Forelimb muscle (tissue), 1 donor: Measurements from ENCODE around the gene CEP97. TPM values are rescaled to one million over a fixed set of nuclear protein-coding genes. Genes with fewer than 3 reads are reported as not detected.
"Not testable (repeated sequence)": the region's sequence is repeated elsewhere in the genome, so short reads cannot be mapped to it uniquely, and the experiment has no call there.

ENCODE experiments used
- DNase-seq: peaks from one replicate; pipeline ENCODE4 v3.0.0-alpha.2; 2013; ENCODE audit warnings: low read depth
- polyA plus RNA-seq: library from polyadenylated mRNA; unstranded; fragments of 120-200 nt; gene quantifications from one replicate; pipeline ENCODE4 v1.2.1, GENCODE V29; 2013; ENCODE audit not compliant: insufficient read length

The CEP97 gene, protein sequence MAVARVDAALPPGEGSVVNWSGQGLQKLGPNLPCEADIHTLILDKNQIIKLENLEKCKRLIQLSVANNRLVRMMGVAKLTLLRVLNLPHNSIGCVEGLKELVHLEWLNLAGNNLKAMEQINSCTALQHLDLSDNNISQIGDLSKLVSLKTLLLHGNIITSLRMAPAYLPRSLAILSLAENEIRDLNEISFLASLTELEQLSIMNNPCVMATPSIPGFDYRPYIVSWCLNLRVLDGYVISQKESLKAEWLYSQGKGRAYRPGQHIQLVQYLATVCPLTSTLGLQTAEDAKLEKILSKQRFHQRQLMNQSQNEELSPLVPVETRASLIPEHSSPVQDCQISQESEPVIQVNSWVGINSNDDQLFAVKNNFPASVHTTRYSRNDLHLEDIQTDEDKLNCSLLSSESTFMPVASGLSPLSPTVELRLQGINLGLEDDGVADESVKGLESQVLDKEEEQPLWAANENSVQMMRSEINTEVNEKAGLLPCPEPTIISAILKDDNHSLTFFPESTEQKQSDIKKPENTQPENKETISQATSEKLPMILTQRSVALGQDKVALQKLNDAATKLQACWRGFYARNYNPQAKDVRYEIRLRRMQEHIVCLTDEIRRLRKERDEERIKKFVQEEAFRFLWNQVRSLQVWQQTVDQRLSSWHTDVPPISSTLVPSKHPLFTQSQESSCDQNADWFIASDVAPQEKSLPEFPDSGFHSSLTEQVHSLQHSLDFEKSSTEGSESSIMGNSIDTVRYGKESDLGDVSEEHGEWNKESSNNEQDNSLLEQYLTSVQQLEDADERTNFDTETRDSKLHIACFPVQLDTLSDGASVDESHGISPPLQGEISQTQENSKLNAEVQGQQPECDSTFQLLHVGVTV
- 12.5 TPM for polyA plus RNA-seq

- DNase-seq: peak; percentile 88
Observed at GRCh38 chr3:101724329-101725193, at the start of gene CEP97. CEP97 (plus strand) TSS chr3:101724614; CDS start chr3:101724677, 63 bp downstream.

- no peak for DNase-seq
Observed at GRCh38 chr3:101675709-101676215, 48.7 kb upstream of the CEP97 start.

DNA sequence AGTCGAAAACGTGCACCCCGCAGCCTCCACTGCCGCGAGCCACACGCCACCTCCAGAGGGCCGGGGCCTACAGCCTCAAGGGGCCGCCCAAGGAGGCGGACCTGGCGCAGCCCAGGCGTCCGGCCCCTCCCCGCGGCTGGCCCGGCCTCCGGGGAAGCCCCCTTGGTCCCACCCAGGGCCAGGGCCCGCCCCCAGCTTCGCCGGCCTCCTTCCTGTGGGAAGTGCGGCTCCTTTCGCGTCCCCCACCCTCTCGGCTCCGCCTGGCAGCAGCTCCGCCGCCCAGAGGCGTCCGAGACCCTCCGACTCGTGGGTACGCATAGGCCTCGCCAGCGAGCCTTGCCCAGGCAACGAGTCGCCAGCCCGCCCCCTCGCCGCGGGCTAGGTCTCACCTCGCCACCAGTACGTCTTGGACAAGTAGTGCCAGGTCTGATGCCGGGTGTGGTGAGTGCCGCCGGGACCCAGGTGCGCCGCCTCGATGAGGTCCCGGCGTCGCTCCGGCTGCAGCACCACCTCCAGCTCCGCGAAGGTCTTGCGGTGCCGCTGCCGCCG, 48.1 kb upstream of the CEP97 start:
- DNase-seq: peak; percentile 79

DNA sequence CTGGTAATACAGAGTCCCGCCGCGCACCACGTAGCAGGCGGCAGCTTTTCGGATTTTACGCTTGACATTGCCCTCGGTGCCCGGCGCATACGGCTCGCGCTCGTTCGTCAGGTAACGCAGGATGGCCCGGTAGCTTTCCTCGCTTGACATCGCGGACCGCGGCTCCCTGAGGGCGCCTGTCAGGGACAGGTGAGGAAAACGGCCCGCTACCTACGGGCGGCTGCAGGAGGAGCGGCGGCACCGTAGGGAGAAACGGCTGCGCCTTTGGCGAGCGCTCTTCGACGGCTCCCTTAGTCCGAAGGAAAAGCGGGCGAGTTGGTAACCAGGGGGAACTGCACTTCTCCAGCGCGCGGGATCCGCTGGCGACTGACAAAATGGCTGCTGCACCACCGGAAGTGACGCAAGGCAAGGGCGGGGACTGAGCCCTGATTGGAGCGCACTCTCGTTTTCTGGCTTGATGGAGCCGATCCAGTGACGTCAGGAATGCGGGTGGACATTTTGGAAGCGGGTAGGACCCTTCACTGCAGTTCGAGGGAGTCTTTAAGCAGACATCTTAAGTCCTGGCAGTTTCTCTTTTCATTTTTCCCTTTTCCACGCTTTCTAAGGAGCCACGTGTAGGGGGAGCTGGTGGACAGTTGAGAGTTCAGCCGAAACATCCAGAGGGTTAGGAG, 47.5 kb upstream of the CEP97 start, which contains the start of gene ZBTB11:
ZBTB11 (minus strand) TSS at position 368 of the 671 bp plus-strand sequence; CDS start at position 150, 218 bp downstream.
- peak; percentile 100 for DNase-seq

DNA sequence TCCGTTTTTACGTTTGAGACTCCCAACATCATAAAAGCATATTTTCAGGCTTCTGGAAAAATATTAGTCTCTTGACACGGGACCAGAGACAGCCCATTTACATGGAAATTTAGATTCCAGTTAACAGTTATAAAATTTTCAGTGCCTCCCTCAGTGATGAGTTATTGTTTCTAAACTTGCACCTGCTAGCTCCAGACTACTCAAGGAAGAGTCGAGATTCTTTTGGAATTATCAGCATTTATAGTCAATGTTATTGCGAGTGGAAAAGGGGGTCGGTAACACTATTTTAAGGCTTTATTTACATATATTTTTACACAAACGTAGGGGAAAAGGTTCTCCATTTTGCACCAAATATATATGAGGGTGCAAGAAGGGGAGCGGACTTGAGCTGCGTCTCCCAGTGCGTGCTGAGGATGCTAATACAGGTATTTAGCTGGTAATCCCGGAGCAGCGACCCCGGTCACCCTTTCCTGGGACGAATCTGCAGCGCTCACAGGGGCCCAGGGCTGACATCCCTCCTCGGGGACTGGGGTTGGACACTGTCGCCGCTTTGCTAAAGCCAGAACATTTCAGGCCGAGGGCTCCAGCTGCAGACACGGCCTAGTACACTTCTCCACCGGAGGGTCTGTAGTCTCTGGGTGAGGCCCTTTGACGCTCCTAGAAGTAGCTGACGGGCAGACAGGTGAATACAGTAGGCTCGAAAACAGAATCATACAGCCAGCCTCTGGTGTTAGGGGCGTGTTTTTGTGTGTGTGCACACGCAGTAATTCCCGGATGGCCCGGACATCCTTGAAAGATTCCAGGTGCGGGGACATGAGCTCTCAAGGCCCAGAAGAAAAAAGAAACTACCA, 46.8 kb upstream of the CEP97 start:
- DNase-seq: no peak

DNA sequence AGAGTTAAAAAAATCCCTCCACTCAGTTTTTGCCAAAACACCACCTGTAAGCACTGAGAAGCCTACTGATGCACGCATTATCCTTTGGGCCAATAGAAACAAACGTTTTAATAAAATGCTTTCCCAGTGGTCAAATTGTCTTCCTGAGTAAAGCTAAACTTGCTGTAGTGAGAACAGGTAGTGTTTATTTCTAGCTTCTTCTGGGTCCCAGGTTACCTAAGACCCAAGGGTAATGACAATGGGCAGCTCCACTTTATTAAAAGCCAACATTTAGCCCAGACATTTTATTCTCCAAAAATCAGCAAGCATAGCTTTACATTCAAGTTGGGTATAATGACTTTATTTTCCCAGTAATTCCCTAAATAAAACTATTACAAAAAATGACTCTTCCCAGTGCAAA, 45.6 kb upstream of the CEP97 start:
- DNase-seq: not testable (repeated sequence)

GRCh38 chr3:101680466-101680865, 43.9 kb upstream of the CEP97 start:
- no peak for DNase-seq

GRCh38 chr3:101685050-101685400, 39.4 kb upstream of the CEP97 start:
- DNase-seq: no peak

- no peak for DNase-seq
Observed at GRCh38 chr3:101685870-101686307, 38.5 kb upstream of the CEP97 start.

DNA sequence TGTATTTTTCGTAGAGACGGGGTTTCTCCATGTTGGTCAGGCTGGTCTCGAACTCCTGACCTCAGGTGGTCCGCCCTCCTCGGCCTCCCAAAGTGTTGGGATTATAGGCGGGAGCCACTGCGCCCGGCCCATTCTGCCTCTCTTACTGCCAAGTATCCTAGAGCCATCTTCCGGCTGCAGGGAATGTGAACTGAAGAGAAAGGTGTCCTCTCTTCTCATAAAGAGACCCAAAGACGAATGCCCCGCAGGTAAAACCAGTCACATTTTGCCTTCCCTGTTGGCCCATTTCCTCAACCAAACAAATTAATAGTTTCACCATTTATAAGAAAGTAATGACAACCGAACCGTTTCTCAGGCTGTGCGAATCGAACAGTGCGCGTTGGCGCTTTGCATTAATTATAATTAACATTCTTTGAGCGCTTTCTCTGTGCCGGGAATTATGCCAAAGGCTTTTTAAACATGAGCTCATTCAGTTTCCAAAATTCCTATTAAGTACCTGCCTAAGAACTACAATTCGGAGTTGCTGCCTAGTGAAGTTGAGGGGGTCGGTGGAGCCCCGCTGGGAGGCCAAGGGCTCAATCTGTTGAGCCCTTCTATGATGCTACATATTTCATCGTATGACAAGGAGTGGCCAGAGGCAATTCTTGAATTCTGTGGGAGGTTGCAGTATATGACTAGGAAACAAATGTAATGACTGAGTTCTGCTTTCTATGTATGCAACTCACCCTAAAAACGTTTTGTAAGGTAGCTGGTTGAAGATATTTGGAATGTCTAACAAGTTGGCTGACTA, 37.1 kb upstream of the CEP97 start:
- DNase-seq: no peak

- DNase-seq: no peak
Observed at GRCh38 chr3:101689286-101689685, 35.1 kb upstream of the CEP97 start.

DNA sequence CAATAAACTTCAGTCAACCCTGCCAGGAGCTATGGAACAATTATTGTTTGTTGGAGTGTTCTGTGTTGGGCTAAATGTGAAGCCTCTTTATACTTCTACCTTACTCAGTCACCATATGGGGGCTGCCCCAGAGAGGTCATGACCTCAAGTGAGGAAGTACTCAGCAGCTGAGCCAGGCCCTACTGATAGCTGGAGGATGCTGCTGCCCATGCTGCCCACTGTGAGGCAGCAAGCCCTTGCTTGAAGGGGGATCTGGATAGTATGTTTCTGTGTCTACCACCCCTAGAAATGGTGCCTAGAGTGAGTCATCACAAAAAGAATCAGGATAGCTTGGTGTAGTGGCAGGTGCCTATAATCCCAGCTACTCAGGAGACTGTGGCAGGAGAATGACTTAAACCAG, 33.4 kb upstream of the CEP97 start:
- no peak for DNase-seq

DNA sequence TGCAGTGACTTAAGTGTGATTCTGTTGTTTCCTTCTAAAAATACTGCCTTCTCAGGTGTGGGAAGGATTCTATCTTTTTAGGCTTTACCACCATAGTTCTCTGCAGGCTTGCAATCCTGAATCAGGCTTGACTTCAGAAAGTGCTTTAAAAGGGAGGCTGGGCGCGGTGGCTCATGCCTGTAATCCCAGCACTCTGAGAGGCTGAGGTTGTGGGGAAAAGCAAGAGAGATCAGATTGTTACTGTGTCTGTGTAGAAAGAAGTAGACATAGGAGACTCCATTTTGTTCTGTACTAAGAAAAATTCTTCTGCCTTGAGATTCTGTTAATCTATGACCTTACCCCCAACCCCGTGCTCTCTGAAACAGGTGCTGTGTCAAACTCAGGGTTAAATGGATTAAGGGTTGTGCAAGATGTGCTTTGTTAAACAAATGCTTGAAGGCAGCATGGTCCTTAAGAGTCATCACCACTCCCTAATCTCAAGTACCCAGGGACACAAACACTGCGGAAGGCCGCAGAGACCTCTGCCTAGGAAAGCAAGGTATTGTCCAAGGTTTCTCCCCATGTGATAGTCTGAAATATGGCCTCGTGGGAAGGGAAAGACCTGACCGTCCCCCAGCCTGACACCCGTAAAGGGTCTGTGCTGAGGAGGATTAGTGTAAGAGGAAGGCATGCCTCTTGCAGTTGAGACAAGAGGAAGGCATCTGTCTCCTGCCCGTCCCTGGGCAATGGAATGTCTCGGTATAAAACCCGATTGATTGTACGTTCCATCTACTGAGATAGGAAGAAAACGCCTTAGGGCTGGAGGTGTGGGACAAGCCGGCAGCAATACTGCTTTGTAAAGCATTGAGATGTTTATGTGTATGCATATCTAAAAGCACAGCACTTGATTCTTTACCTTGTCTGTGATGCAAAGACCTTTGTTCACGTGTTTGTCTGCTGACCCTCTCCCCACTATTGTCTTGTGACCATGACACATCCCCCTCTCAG, 32.4 kb upstream of the CEP97 start:
- DNase-seq: not testable (repeated sequence)

DNA sequence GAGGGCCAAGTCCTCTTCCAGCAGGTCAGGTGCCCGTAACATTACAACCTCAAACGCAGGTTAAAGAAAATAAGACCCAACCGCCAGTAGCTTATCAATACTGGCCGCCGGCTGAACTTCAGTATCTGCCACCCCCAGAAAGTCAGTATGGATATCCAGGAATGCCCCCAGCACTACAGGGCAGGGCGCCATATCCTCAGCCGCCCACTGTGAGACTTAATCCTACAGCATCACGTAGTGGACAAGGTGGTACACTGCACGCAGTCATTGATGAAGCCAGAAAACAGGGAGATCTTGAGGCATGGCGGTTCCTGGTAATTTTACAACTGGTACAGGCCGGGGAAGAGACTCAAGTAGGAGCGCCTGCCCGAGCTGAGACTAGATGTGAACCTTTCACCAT, 30.9 kb upstream of the CEP97 start:
- not testable (repeated sequence) for DNase-seq

DNA sequence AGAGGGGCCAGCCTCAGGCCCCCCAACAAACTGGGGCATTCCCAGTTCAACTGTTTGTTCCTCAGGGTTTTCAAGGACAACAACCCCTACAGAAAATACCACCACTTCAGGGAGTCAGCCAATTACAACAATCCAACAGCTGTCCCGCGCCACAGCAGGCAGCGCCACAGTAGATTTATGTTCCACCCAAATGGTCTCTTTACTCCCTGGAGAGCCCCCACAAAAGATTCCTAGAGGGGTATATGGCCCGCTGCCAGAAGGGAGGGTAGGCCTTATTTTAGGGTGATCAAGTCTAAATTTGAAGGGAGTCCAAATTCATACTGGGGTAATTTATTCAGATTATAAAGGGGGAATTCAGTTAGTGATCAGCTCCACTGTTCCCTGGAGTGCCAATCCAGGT, 29.6 kb upstream of the CEP97 start:
- not testable (repeated sequence) for DNase-seq

GRCh38 chr3:101695779-101696372, 28.5 kb upstream of the CEP97 start:
- no peak for DNase-seq
